ENCODE results near the gene ILF2. TPM values are rescaled to one million over a fixed set of nuclear protein-coding genes. Genes with fewer than 3 reads are reported as not detected.

ILF2 gene
- polyA plus RNA-seq, 2 of the 4 experiments (the other 2 are of a cell fraction) = 249 to 285 TPM

- ChIA-PET POLR2A (interaction anchor here (0.7 to 2.6 kb wide), 28 partner anchors 9 to 357 kb away, joined by 3 to 49 read pairs (median 6); partner anchors contain the start of genes CREB3L4, DENND4B, ILF2 and INTS3), CTCF (interaction anchor here (1.0 to 3.4 kb wide), 9 partner anchors 9 to 280 kb away, joined by 3 to 32 read pairs (median 6); partner anchors contain the start of gene S100A16)
- Histone ChIP-seq H3K4me3 (peak overlapping the region; percentile 90), H3K4me2 (peak overlapping the region; percentile 86), H3K4me1 (peaks cover 26% of the 10 kb centered on the region), H3K27ac (peak overlapping the region; percentile 99 to 100), H3K9me3 (no peaks in the 10 kb centered on the region)
- DNase-seq (ENCODE audit: low read depth in 1 of 2, low spot score in 1 of 2) (peak; percentile 57 to 62), FAIRE-seq (no peak), ATAC-seq (peak; percentile 51 to 55)
- 18% methylated on average over 18 of the region's 18 CpGs for WGBS (ENCODE audit: missing lambda C conversion rate)
- TF ChIP-seq RNF2 (IDR thresholded peaks at IDR 0.05; ENCODE audit: borderline replicate concordance, low read depth) = no peak
- TF ChIP-seq TP53 (CRISPR knock-in tag; IDR thresholded peaks at IDR 0.05) = 0 out of 2 replicates have a peak, but pooled peaks have one; percentile 58
- 0 out of 2 replicates have a peak, but pooled peaks have one; percentile 2 for TF ChIP-seq POLR2A (IDR thresholded peaks at IDR 0.05; ENCODE audit: low read length)
Observed at GRCh38 chr1:153633161-153633753, 37.5 kb downstream of the ILF2 start.

- Histone ChIP-seq H3K4me2 (no peak overlapping the region), H3K9me3 (no peaks in the 10 kb centered on the region), H3K4me1 (peaks cover 33% of the 10 kb centered on the region), H3K27ac (no peak overlapping the region), H3K4me3 (no peak overlapping the region)
- no peak for ATAC-seq
- CTCF ChIA-PET = interaction anchor here (0.6 to 18.3 kb wide), 8 partner anchors 16 to 283 kb away, joined by 3 to 253 read pairs (median 6); partner anchors contain the start of genes S100A14, S100A16 and S100A6
- TF ChIP-seq MAFK (IDR thresholded peaks at IDR 0.05; ENCODE audit: partially characterized antibody) (no peak), CHD4 (IDR thresholded peaks at IDR 0.05; ENCODE audit: borderline replicate concordance) (no peak), REST (IDR thresholded peaks at IDR 0.05) (no peak), RAD21 (conservative IDR thresholded peaks at IDR 0.05 in 1 of 2, IDR thresholded peaks at IDR 0.05 in 1 of 2) (no peak), EHF (CRISPR knock-in tag; IDR thresholded peaks at IDR 0.05) (no peak), MAX (IDR thresholded peaks at IDR 0.05) (no peak), RNF2 (IDR thresholded peaks at IDR 0.05; ENCODE audit: borderline replicate concordance, low read depth) (no peak), ZFP36 (IDR thresholded peaks at IDR 0.05; ENCODE audit: borderline replicate concordance, partially characterized antibody) (no peak), TFCP2L1 (CRISPR knock-in tag; IDR thresholded peaks at IDR 0.05) (no peak)
- no peak for DNase-seq (ENCODE audit: low read depth in 1 of 2, low spot score in 1 of 2)
- no peak for FAIRE-seq
- POLR2A ChIA-PET = interaction anchor here (0.6 to 0.7 kb wide), 2 partner anchors 43 to 96 kb away, joined by 4 to 6 read pairs; partner anchors contain the start of gene INTS3
- WGBS (ENCODE audit: missing lambda C conversion rate) = 74% methylated on average over 8 of the region's 10 CpGs
Observed at GRCh38 chr1:153631047-153632022, 39.5 kb downstream of the ILF2 start.

- no peak overlapping the region for H3K4me3 ChIP-seq
- ChIA-PET POLR2A (interaction anchor here (0.6 kb wide), 1 partner anchor 97 kb away, joined by 6 read pairs; the partner anchor contains the start of gene INTS3), CTCF (interaction anchor here (1.0 to 18.3 kb wide), 6 partner anchors 15 to 120 kb away, joined by 3 to 253 read pairs (median 40); partner anchors contain the start of genes S100A14, S100A16 and S100A6)
- peak overlapping the region in 1 of 2 experiments; percentile 13; a peak in 1 of 6 replicates for H3K27ac ChIP-seq
- H3K4me1 ChIP-seq = peaks cover 28% of the 10 kb centered on the region
- no peak overlapping the region for H3K4me2 ChIP-seq
- FAIRE-seq (no peak), ATAC-seq (no peak), DNase-seq (ENCODE audit: low read depth in 1 of 2, low spot score in 1 of 2) (no peak)
- TF ChIP-seq E2F6 (IDR thresholded peaks at IDR 0.05; ENCODE audit: borderline replicate concordance, low read depth) = no peak
- 96% methylated on average over 7 of the region's 7 CpGs for WGBS (ENCODE audit: missing lambda C conversion rate)
- no peaks in the 10 kb centered on the region for H3K9me3 ChIP-seq
Observed at GRCh38 chr1:153630384-153630783, 40.4 kb downstream of the ILF2 start.
